Measurements from ENCODE around the gene FRMD4A. TPM values are rescaled to one million over a fixed set of nuclear protein-coding genes. Genes with fewer than 3 reads are reported as not detected.
"Not testable (repeated sequence)": the region's sequence is repeated elsewhere in the genome, so short reads cannot be mapped to it uniquely, and the experiment has no call there.

Gene FRMD4A
- total RNA-seq, 2 donors from 2014 or later, result 8.6 to 10.2 TPM

DNA sequence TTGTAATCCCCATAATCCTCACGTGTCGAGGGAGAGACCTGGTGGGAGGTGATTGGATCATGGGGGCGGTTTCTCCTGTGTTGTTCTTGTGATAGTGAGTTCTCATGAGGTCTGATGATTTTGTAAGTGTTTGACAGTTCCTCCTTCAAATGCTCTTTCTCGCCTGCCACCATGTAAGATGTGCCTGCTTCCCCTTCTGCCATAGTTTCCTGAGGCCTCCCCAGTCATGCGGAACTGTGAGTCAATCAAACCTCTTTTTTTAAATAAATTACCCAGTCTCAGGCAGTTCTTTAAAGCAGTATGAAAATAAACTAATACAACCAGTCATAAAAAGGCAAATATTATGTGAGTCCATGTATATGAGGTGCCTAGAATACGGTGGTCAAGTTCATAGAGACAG, 87.5 kb downstream of the FRMD4A start:
- intact Hi-C loops (cut with DNase I), result no loop called here
- Histone ChIP-seq H3K27ac (no peak overlapping the region), H3K9ac (ENCODE audit: low read depth in 2 of 2, low read length in 2 of 2) (no peak overlapping the region), H3K27me3 (no peaks in the 10 kb centered on the region), H3K9me3 (no peaks in the 10 kb centered on the region), H3K36me3 (no peaks in the 10 kb centered on the region), H3K4me1 (no peaks in the 10 kb centered on the region), H3K4me3 (no peak overlapping the region)
- DNase-seq, result no peak
- TF ChIP-seq, protein P1, sequence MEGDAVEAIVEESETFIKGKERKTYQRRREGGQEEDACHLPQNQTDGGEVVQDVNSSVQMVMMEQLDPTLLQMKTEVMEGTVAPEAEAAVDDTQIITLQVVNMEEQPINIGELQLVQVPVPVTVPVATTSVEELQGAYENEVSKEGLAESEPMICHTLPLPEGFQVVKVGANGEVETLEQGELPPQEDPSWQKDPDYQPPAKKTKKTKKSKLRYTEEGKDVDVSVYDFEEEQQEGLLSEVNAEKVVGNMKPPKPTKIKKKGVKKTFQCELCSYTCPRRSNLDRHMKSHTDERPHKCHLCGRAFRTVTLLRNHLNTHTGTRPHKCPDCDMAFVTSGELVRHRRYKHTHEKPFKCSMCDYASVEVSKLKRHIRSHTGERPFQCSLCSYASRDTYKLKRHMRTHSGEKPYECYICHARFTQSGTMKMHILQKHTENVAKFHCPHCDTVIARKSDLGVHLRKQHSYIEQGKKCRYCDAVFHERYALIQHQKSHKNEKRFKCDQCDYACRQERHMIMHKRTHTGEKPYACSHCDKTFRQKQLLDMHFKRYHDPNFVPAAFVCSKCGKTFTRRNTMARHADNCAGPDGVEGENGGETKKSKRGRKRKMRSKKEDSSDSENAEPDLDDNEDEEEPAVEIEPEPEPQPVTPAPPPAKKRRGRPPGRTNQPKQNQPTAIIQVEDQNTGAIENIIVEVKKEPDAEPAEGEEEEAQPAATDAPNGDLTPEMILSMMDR (IDR thresholded peaks at IDR 0.05), result no peak

DNA sequence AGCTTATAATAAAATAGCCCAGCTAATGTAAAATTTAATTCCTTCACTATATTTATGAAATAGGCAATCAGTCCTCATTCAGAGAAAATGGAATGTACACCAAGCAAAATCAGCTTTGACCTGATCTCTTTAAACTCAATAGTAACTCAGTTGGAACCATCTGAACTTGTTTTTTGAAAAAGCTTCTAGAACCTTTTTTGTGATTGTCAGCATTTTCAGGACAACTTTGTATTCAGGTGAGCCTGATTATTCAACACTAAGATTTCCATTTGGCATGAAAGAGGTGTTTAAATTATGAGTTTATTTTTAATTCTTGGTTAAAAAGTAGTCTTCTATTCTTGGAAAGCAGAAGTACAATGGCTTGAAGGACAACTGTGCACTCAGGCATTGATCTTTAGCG, 89.5 kb downstream of the FRMD4A start:
- H3K36me3 ChIP-seq, result no peaks in the 10 kb centered on the region
- intact Hi-C loops (cut with DNase I), result no loop called here
- no peak overlapping the region for H3K4me3 ChIP-seq
- H3K27me3 ChIP-seq, result no peaks in the 10 kb centered on the region
- H3K9me3 ChIP-seq, result no peaks in the 10 kb centered on the region
- no peak overlapping the region for H3K9ac ChIP-seq (ENCODE audit: low read depth in 2 of 2, low read length in 2 of 2)
- no peaks in the 10 kb centered on the region for H3K4me1 ChIP-seq
- DNase-seq, result no peak
- TF ChIP-seq, protein P1 (IDR thresholded peaks at IDR 0.05), result no peak
- H3K27ac ChIP-seq, result no peak overlapping the region

DNA sequence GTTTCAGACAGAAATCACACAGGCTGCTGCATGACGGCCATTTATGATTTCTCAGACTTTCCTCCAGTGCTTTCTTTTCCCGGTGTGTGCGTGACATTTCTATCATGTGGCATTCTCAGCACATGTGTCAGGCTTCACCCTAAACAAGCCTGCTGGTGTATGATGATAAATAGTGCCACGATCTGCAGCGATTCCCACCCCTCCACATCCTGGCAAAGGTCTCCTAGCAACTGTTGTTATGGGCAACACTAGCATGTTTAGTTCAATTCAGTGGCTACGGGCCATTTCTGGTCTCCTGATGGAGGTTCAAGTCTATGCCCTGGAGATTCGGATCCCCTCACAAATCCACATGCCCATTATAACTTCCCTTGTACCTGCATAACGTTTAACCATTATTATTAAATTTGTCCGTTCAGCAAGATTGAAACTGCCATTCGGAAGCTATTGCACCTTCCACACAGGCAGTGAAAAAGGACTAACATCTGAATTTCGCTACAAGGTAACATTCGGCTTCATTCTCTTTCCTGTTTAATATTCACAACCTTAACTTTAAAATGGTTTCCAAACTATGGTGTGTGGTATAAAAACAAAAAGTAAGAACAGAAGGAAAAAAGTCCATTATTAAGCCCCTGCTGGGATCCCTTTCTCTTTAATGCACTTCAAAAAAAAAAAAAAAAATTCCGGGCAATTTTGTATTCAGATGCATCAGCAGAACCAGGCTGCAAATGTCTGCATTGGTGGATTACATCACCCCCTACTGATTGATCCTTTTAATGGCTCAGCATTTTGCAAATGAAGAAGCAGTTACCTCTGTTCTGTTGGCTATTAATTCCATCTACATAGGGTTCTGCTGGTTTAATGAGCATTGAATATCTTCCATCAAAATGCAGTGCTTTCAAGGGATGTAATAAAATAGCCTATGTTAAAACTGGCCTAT, 90.2 kb downstream of the FRMD4A start:
- intact Hi-C loops (cut with DNase I), result no loop called here
- Histone ChIP-seq H3K36me3 (no peaks in the 10 kb centered on the region), H3K27ac (no peak overlapping the region), H3K4me3 (no peak overlapping the region), H3K27me3 (no peaks in the 10 kb centered on the region), H3K9me3 (no peaks in the 10 kb centered on the region), H3K4me1 (no peaks in the 10 kb centered on the region), H3K9ac (ENCODE audit: low read depth in 2 of 2, low read length in 2 of 2) (no peak overlapping the region)
- TF ChIP-seq, protein P1 (IDR thresholded peaks at IDR 0.05), result no peak
- DNase-seq, result no peak

DNA sequence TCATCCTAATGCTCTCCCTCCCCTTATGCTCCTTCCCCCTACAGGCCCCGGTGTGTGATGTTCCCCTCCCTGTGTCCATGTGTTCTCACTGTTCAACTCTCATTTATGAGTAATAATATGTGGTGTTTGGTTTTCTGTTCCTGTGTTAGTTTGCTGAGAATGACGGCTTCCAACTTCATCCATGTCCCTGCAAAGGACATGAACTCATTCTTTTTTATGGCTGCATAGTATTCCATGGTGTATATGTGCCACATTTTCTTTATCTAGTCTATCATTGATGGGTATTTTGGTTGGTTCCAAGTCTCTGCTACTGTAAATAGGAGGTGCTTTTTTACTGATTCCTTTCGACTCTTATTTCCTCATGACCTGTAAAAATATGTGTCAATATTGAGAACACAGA, 92.1 kb downstream of the FRMD4A start:
- intact Hi-C loops (cut with DNase I); H3K36me3 ChIP-seq; DNase-seq; H3K9ac ChIP-seq (ENCODE audit: low read depth in 2 of 2, low read length in 2 of 2); H3K4me3 ChIP-seq; H3K27me3 ChIP-seq; H3K4me1 ChIP-seq; H3K27ac ChIP-seq; H3K9me3 ChIP-seq: not testable (repeated sequence)

DNA sequence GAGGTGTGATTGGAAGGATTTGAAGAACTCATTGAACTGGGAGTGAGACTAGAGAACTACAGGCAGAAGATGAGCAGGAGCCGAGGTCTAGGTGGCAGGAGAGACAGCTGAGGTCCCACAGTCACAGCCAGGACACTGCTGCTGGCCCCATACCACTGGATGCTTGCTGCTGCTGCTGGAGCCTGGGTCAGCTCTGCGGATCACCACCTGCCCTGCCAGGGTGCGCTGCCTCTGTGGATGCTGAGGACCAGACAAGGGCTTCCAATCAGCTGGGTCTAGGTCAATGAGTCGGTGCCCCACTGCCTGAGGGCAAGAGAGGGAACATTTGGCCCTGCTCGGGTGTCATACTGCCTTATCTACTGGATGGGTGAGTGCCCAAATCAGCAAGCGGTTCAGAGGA, 94.4 kb downstream of the FRMD4A start:
- TF ChIP-seq, protein P1 (IDR thresholded peaks at IDR 0.05), result no peak
- Histone ChIP-seq H3K4me3 (no peak overlapping the region), H3K4me1 (no peaks in the 10 kb centered on the region), H3K9ac (ENCODE audit: low read depth in 2 of 2, low read length in 2 of 2) (no peak overlapping the region), H3K27me3 (no peaks in the 10 kb centered on the region), H3K9me3 (no peaks in the 10 kb centered on the region), H3K27ac (no peak overlapping the region), H3K36me3 (no peaks in the 10 kb centered on the region)
- intact Hi-C loops (cut with DNase I), result no loop called here
- DNase-seq, result no peak

DNA sequence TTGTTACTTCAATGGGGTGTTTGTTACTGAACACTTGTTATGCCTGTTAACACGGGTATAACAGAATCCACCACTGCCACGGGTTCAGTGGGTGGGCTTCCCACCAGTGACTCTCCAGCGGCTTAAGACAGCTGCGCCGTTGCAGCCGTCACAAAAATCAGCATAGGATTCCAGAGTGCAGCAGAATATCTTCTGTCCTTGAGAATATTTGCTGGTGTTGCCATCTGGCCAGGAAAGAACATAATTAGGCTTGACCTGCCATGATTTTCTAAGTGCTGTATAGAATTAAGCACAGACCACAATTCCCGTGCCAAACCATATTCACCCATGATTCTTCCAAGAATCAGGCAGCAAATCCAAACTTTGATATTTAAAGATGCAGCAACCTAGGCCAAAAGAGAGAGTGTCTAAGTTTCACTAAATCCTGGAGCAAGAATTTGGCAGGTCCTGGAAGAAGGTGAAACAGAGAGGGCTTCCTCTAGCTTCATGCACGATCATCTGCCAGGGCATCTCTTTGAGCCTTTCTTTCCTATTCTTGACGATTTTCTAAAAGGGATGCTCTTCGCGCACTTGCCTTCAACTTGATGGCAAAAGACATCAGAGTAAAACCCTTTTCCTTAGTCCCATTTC, 95.0 kb downstream of the FRMD4A start:
- no peak for DNase-seq
- Histone ChIP-seq H3K36me3 (no peaks in the 10 kb centered on the region), H3K27ac (no peak overlapping the region), H3K4me3 (no peak overlapping the region), H3K4me1 (no peaks in the 10 kb centered on the region), H3K9me3 (no peaks in the 10 kb centered on the region), H3K27me3 (no peaks in the 10 kb centered on the region), H3K9ac (ENCODE audit: low read depth in 2 of 2, low read length in 2 of 2) (no peak overlapping the region)
- intact Hi-C loops (cut with DNase I), result no loop called here
- TF ChIP-seq, protein P1 (IDR thresholded peaks at IDR 0.05), result no peak
